ENCODE results near the gene CLDN6.

- TF ChIP-seq YY1 (IDR thresholded peaks at IDR 0.05; ENCODE audit: insufficient read depth, insufficient read length) (no peak), SUZ12 (IDR thresholded peaks at IDR 0.05; ENCODE audit: extremely low read depth, insufficient read depth, insufficient read length) (no peak), ZNF274 (IDR thresholded peaks at IDR 0.05; ENCODE audit: low read depth, low read length) (no peak)
Observed at GRCh38 chr16:3013998-3014690, 3.8 kb downstream of the CLDN6 start.

All from NT2/D1 (cell line).